ENCODE data around the gene OGFOD1. TPM values are rescaled to one million over a fixed set of nuclear protein-coding genes. Genes with fewer than 3 reads are reported as not detected.

The OGFOD1 gene
- total and polyA plus RNA-seq, 10 donors = 6.9 to 34.7 (median 23.9) TPM

DNA sequence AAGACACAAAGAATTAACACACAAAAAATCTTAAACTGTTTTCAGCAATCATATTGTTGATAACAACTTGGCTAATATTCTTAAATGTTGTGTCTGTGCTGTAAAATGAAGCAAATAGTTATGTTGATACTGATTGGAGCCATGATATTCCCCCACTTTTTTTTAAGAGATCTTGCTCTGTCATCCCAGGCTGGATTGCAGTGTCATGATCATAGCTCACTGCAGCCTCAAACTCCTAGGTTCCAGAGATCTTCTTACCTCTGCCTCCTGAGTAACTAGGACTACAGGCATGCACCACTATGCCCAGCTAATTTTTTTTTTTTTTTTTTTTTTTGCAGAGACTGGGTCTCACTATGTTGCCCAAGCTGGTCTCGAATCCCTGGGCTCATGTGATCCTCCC, 42.5 kb downstream of the OGFOD1 start:
- DNase-seq = no peak
- Histone ChIP-seq H3K27ac (no peak overlapping the region), H3K4me3 (no peak overlapping the region), H3K4me1 (no peaks in the 10 kb centered on the region), H3K36me3 (peaks cover 0 to 82% (median 37%) of the 10 kb centered on the region in 6 donors), H3K9me3 (no peaks in the 10 kb centered on the region), H3K27me3 (replicated peaks in 1 of 7) (no peaks in the 10 kb centered on the region)
- intact Hi-C loops (cut with DNase I; ENCODE audit: low total_unique reads) = no loop called here
- 78 to 98% (median 95%) methylated on average over 1 of the region's 1 CpG for WGBS, 5 donors
- TF ChIP-seq POLR2A (IDR thresholded peaks at IDR 0.05) (no peak), POLR2AphosphoS5 (IDR thresholded peaks at IDR 0.05) (no peak)
- TF ChIP-seq, protein P1, sequence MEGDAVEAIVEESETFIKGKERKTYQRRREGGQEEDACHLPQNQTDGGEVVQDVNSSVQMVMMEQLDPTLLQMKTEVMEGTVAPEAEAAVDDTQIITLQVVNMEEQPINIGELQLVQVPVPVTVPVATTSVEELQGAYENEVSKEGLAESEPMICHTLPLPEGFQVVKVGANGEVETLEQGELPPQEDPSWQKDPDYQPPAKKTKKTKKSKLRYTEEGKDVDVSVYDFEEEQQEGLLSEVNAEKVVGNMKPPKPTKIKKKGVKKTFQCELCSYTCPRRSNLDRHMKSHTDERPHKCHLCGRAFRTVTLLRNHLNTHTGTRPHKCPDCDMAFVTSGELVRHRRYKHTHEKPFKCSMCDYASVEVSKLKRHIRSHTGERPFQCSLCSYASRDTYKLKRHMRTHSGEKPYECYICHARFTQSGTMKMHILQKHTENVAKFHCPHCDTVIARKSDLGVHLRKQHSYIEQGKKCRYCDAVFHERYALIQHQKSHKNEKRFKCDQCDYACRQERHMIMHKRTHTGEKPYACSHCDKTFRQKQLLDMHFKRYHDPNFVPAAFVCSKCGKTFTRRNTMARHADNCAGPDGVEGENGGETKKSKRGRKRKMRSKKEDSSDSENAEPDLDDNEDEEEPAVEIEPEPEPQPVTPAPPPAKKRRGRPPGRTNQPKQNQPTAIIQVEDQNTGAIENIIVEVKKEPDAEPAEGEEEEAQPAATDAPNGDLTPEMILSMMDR (IDR thresholded peaks at IDR 0.05 in 8 of 11, conservative IDR thresholded peaks at IDR 0.05 in 3 of 11) = no peak

DNA sequence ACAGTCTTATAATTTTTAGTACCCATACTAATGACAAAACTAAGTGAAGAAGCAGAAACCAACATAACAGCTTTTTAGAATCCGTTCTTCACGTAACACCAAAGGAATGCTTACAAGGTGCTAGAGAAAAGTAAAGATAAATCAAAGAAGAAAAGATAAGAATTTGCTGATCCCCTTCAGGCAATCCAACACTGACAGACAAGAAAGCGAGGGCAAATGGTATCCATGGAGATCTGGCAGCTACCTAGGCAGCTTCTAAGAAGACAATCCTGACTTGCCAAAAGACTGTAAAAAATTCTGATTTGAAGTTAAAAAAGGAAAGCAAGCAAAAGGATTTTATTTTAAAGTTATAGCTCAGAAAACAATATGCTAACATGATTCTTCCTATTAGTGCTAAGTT, 53.8 kb downstream of the OGFOD1 start:
- WGBS, 5 donors = 93 to 99% (median 98%) methylated on average over 3 of the region's 3 CpGs
- Histone ChIP-seq H3K36me3 (peaks cover 0 to 100% (median 88%) of the 10 kb centered on the region in 6 donors), H3K27me3 (replicated peaks in 1 of 7) (no peaks in the 10 kb centered on the region), H3K9me3 (no peaks in the 10 kb centered on the region), H3K4me3 (no peak overlapping the region), H3K27ac (no peak overlapping the region), H3K4me1 (no peaks in the 10 kb centered on the region)
- DNase-seq = no peak
- intact Hi-C loops (cut with DNase I; ENCODE audit: low total_unique reads) = no loop called here
- no peak for TF ChIP-seq POLR2A (IDR thresholded peaks at IDR 0.05)
- TF ChIP-seq POLR2AphosphoS5 (IDR thresholded peaks at IDR 0.05) = no peak
- TF ChIP-seq, protein P1 (IDR thresholded peaks at IDR 0.05 in 8 of 11, conservative IDR thresholded peaks at IDR 0.05 in 3 of 11) = no peak

DNA sequence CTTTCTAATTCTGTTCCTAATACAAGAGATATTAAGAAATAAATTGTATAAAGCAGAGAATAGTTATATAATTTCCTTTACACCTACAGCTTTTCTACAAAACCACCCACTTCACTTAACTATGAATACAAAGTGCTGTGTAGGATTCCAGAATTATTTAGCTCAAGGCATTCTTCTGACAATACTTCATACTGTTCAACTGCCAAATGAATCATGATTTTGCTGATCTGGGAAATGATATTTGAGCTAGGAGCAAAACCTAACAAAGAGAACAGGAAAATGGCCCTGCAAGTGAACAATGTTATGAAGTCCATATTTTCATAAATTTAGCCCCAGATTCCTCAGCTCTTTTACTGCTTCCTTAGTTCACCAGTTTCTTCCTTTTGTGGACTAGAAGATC, 55.6 kb downstream of the OGFOD1 start:
- no peak overlapping the region for H3K4me3 ChIP-seq
- TF ChIP-seq POLR2AphosphoS5 (IDR thresholded peaks at IDR 0.05) (no peak), POLR2A (IDR thresholded peaks at IDR 0.05) (no peak)
- TF ChIP-seq, protein P1 (IDR thresholded peaks at IDR 0.05 in 8 of 11, conservative IDR thresholded peaks at IDR 0.05 in 3 of 11) = no peak
- no peaks in the 10 kb centered on the region for H3K9me3 ChIP-seq
- intact Hi-C loops (cut with DNase I; ENCODE audit: low total_unique reads) = no loop called here
- no peaks in the 10 kb centered on the region for H3K27me3 ChIP-seq (replicated peaks in 1 of 7)
- no peak for DNase-seq
- H3K27ac ChIP-seq = no peak overlapping the region
- H3K36me3 ChIP-seq = peaks cover 0 to 100% (median 79%) of the 10 kb centered on the region in 6 donors
- no peaks in the 10 kb centered on the region for H3K4me1 ChIP-seq

DNA sequence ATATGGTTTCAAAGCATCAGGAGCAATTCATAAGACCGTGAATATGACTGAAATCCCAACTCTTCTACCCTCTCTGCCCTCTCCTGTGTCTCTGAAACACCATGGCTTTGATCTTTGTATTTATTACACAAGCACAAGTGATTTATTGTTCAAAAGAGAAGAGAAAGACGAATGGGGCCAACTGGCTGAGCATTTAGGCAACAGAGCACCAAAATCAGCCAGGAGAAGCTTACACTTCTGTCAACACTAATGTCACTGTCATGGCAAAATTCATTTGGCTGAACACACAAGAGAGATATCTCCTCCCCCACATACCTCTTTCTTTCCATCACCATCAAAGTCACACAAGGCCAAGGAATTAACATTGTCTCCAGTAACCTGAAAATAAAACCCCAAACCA, 59.2 kb downstream of the OGFOD1 start:
- WGBS, 5 donors = 87 to 94% (median 92%) methylated on average over 2 of the region's 2 CpGs
- H3K4me3 ChIP-seq = no peak overlapping the region
- DNase-seq = no peak
- no peak overlapping the region for H3K27ac ChIP-seq
- peaks cover 1 to 31% (median 11%) of the 10 kb centered on the region in 6 donors for H3K4me1 ChIP-seq
- no peaks in the 10 kb centered on the region for H3K9me3 ChIP-seq
- TF ChIP-seq, protein P1 (IDR thresholded peaks at IDR 0.05 in 8 of 11, conservative IDR thresholded peaks at IDR 0.05 in 3 of 11) = no peak
- TF ChIP-seq POLR2AphosphoS5 (IDR thresholded peaks at IDR 0.05) (no peak), POLR2A (IDR thresholded peaks at IDR 0.05) (no peak)
- intact Hi-C loops (cut with DNase I; ENCODE audit: low total_unique reads) = loop anchor here (10.0 kb wide), 1 partner anchor 94 kb away; the partner anchor contains the start of gene MT2A
- H3K36me3 ChIP-seq = peaks cover 0 to 78% (median 45%) of the 10 kb centered on the region in 6 donors
- H3K27me3 ChIP-seq (replicated peaks in 1 of 7) = no peaks in the 10 kb centered on the region

Data from spleen (tissue), 11 donors.